NCI-H187 treated with DMSO at 0.1 percent for 48 hours (cell line): ENCODE measurements around the gene STEAP1B.
A peak's percentile ranks its signal among the peaks of the same experiment; 100 is the strongest.
"Not testable (repeated sequence)": the region's sequence is repeated elsewhere in the genome, so short reads cannot be mapped to it uniquely, and the experiment has no call there.

Experiments
- DNase-seq: peaks from one replicate; lab custom pipeline; 2025; lab: John Stamatoyannopoulos, UW

STEAP1B gene

DNA sequence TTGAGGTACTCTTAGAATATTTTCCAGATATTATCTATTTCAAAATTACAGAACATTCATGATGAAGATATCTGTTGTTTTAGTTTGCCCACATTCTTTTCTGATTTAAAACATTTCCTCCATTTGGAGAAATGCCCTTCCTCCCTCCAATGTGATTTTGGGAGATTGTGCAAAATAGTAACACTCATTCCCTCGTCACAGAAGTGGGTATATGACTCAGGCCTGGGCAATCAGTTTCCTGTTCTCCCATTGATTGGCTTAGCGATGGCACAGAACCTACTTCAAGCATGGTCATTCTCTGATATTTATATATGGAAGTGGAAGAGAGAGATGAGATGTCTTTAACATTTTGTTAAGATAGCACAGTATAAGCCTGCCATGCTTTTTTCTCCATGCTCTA is 3.1 kb downstream of the STEAP1B start:
- not testable (repeated sequence) for DNase-seq

DNA sequence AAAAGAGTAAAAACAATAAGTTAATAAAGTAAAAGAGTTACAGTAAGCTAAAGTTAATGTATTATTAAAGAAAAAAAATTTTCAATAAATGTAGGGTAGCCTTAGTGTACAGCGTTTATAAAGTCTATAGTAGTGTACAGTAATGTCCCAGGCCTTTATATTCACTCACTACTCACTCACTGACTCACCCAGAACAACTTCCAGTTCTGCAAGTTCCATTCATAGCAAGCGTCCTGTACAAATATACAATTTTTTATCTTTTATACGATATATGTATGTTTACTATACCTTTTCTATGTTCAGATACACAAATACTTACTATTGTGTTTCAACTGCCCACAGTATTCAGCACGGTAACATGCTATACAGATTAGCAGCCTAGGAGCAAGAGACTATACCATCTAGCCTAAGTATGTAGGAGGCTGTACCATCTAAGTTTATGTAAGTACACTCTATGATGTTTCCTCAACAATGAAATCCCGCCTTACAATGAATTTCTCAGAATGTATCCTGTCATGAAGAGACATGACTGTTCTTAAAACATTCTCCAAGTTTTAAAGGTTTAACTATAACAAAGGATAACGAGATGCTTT is 3.6 kb downstream of the STEAP1B start:
- not testable (repeated sequence) for DNase-seq

DNA sequence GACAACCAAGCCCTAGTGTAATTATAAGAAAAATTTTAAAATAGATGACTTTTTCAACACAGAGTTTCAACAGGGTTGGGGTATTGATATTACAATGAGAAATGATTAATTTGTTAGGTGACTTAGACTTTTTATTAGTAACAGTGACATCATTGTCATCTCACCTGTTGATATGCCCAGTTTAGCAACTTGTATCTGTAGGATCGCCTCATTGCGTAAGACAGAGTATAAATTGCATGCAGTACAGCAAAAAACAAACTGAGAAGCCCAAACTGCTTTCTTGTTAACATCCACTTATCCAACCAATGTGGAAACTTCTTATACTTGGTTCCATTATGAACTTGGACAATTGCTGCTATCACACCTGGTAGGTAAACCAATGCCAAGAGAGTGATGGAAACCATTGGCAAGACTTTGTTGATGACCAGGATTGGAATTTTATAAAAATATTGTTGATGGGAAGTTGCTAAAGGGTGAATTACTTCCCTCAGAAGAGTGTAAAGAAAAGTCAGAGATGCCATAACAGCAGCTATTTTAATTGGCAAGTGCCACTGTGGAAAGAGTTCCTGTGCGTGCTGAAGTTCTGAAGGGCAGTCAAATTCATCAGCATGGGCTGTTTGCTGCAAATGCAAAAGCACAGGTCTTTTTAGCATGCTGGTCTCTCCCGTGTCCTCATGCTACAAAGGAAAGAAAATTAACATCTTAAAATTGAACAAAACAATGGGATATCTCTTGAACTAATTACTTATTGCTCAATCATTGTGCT is 6.6 kb downstream of the STEAP1B start:
- DNase-seq: not testable (repeated sequence)

DNA sequence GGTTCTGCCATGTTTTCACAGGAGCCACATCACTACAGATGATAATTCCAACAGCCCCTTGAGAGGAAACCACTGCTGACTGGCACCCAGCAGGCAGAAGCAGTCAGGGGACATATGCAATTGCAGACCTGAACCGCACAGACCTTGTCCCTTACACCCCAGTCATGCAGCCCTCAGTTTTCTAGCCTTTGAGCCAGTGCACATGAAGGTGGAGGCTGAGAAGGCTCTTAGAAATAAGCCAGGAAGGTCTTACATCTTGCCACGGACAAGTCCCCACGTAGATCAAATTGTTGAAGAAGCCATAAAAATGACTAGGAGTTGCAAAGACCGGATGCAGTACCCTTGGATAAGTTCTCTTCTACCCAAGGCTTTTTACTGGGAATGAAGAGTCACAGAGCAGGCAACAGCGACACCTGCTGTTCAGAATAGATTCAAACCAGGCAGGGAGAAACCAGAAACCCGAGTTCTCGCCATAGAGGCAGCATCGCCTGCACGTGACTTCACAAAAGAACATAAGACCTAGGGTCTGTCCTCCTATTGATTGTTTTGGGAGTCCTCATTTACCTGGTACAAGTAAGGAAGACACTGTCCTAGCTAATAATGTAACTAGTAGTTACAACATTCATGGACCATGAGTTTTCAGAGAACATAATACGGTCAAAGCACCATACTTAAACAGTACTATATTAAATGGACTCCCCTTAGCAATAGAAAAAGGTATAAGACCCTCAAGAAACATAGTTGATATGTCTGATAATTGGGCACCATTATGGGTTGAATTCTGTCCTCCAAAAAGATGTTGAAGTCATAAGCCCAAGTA is 11.1 kb downstream of the STEAP1B start:
- DNase-seq: peak; percentile 44

DNA sequence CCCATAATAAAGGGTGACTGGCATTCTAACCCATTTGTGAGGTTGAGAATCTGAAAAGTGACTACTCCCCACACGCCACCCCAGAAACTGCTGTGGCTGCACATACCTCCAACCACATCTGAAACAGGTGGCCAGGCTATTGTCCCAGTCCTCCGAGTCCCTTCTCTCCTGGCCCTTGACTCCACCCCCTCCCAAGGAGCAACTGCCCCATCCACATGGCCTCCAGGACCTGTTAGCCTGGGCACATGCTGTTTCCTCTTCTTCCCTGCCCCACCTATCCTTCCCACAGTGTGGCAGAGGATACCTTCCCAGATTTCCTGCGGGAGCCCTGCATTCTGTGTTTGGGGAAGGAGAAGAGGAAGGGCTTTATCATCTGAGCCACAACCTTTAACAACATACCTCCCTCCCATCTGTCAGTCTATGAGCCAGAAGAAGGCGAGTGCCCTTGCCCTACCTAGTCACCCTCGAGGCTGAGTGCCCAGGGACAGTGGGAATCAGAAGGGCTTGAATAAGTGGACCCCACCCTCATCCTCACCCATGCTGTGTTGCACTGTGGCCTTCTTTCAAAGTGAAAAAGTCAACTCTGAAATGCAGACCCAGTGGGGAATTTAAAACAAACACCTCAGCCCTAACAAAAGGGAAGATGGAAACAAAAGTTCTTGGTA is 11.9 kb downstream of the STEAP1B start:
- DNase-seq: no peak

DNA sequence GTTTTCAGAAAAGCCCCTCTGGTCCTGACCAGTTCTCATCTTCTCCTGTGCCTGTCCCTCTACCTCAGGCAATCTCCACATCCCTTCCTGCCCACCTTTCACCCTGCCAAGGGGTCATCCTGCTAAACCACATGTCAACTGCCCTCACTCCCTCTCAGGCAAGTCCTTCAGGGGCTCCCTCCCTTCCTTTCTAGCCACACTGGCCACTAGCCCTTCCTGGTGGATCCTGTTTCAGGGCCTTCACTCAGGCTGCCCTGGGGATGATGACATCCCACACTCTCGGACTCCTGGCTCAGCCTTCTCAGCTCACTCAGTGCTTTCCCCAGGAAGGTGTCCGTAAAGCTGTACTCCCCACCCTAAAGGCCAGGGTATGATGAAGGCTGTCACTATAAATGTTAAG is 13.4 kb downstream of the STEAP1B start:
- no peak for DNase-seq

DNA sequence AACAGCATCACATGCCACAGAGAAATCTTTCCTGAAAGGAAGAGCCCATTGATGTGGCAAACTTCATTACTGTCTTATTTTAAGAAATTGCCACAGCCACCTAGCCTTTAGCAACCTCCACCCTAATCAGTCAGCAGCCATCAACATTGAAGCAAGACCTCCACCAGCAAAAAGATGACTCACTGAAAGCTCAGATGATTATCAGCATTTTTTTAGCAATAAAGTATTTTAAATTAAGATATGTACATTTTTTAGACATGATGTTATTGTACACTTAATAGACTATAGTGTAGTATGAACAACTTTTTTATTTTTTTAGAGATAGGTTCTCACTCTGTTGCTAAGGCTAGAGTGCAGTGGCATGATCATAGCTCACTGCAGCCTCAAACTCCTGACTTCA is 14.8 kb downstream of the STEAP1B start:
- no peak for DNase-seq

DNA sequence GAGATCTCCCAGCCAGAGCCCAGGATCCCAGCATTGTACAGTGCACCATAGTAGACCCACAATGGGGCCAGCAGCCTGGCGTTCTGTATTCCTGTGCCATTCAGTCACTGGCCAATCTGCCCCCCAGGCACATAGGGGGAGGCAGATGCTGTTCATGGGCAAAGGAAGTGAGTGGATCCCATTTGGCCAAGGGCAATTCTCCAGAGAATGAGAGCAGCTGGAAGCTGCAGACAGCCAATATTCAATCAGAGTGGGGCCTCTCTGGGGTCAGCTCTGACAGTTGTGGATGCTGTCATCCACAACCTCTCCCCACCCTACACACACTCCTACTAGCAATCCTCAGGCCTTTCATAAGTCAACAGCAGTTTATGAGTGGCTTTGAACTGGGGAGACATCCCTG is 17.5 kb downstream of the STEAP1B start:
- no peak for DNase-seq

DNA sequence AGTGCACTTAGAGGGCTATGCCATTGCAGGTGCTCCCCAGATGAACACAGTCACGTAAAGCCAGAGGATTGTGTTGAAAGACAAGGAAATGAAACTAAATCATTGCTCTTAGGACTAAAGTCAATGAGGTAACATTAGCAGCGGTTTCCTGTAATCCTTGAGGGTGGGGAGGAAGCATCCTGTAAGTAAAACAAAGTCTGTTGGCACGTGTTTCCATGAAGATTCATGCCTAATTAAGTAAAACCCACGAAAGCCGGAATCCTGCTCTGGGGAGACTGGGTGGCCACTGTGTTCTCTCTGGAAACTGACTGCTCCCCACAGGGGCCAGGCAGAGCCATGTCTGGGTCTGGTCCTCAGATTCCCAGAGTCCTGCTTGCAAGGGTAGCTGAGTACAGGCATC is 18.3 kb downstream of the STEAP1B start:
- no peak for DNase-seq

DNA sequence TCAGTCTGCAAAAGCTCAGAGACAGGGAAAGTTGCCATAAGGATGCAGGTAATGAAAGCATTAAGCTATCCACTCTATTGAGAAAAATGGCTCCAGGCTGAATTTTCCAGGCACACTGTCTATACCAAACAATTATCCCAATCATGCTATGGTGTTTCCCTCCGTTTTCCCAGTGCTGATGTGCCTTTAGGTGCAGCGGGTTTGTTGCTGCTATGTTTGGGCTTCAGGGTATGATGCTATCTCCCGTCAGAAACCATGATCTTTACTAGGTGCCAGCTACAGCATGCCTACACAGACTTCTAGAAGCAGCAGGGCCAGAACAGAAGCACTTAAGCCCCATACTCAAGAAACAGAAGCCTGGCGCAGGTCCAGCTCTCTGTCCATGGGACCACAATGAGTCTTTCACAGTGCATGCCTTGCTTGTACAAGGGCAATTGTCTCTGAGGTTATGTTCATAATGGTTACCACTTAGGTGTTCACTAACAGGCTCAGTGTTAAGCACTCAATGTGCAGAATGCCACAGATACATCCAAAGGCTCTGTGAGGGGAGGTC is 19.4 kb downstream of the STEAP1B start:
- DNase-seq: peak; percentile 55

DNA sequence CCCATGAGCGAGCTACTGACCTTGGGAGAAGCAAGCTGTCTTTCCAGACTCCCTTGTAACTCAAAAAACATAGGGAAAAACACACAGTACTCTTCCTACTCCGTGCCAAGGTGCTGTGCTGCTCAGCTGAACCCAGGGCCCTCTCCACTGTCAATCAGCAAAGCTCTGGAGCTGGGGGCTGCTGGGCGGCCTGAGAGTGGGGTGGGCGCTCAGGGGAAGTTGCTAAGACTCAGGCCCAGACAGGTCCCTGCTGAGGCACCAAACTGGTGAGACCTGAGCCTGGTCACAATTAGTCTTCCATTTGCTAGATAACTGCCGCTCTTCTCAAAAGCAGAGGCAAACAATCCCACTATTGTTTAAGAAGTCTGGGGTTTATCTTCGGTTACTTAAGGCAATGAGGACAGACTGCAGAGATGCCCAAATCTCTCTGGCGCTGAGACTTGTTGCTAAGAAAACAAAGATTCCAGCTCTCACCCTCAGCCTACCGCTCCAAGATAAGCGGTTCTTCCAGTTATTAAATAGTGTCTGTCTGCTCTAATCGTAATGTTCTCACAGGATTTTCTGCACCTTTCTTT is 22.0 kb downstream of the STEAP1B start:
- DNase-seq: no peak

DNA sequence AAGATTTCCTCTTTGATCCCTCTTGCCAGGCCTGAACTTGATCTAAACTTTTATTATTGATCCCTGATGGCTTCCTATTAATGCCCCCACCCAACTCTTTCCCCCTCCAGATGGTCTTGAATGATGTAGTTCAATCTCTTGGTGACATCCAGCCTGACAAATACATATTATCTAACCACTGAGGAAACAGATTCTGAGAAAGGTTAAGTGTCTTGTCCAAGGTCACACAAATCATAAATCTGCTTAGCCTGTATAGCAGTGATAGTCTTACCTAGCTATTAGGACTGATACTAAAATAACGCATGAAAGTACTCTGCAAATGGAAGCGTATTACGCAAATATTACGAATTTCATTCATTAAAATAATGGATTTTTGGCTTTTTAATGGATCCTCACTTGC is 22.7 kb downstream of the STEAP1B start:
- no peak for DNase-seq

DNA sequence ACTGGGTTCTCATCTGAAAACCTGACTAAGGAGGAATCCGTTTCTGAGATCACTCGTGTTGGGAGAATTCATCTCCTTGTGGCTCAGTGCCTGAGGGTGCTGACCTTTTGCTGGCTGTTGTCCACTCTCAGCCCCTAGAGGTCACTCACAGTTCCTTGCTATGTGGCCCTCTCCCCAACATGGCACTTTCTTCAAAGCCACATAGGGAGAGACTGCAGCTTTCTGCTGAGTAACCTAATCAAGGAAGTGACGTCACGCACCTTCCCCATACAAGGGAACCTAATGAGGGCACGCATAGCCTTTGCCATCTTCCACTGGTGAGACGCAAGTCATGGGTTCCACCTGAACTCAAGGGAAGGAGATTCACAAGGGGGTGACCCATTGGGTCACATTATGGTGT is 23.2 kb downstream of the STEAP1B start:
- no peak for DNase-seq

DNA sequence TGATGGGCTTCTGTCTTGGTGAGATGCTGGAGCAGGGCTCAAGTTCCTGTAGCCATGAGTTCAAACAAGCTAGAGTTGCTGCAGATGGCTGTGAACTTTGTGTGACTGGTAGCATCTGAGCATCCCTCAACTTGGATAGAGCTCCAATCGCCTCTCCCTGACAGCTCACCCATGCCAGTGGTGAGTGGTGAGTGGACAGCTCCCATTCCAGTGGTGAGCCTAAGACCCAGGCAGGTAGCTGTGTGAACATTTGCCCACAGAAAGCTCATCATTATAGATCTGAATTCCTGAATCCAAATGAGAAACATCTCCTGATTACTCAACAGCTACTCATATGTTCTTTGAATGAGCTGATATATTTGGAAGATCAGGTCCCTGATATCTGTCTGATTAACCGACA is 25.3 kb downstream of the STEAP1B start:
- DNase-seq: no peak

DNA sequence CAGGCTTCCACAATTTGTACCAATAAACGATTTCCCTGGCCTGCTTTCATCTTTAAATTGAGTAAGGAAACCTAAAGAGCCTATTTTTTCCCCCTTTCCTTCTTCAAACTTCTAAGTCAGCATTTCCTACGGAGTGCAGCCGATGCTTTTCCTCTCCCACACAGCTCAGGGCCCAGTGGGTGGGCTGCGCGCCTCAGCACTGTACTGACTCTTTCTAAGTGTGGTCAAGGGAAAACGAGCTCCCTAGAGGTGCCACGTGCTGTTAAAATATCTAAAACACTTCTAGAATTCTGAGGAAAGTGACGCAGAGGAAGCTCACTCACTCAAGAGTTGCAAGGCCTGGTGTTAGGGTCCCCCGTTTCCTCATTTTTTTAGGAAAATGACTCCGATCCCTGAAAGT is 29.0 kb downstream of the STEAP1B start:
- DNase-seq: no peak

DNA sequence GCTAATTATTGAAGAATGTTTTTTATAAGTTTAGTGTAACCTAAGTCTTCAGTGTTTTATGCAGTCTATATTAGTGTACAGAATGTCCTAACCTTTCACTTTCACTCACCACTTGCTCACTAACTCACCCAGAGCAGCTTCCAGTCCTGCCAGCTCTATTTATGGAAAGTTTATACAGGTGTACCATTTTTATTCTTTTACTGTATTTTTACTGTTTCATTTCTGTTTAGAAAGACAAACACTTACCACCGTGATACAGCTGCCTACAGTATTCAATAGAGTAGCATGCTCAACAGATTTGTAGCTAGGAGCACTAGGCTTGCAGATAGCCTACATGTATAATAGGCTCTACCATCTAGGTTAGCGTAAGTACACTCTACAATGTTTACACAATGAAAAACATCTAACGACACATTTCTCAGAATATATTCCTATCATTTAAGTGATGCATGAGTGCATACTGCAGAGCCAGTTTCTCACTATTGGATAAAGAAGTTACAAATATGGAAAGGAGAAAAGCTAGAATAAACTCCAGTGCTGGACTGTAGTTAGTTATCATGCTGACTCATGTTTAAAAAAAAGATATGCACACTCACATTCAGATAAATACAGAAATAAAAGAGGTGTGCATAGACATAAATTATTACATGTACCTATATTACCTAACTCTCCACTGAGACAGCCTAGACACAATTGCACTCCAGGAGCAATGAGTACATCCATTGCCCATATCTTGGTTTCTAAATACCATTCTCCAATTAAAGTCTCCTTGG is 30.4 kb downstream of the STEAP1B start:
- DNase-seq: peak; percentile 73

DNA sequence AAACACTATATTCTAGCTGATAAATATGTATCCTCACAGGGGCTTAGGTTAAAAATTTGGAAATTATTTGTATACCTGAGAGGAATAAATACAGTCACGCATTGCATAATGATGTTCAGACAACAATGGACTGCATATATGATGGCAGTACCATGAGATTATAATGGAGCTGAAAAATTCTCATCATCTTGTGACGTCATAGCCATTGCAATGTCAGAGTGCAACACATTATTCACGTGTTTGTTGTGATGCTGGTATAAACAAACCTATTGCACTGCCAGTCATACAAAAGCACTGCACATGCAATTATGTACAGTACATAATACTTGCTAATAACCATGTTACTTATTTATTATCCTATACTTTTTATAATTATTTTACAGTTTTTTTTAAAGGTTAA is 31.4 kb downstream of the STEAP1B start:
- no peak for DNase-seq

DNA sequence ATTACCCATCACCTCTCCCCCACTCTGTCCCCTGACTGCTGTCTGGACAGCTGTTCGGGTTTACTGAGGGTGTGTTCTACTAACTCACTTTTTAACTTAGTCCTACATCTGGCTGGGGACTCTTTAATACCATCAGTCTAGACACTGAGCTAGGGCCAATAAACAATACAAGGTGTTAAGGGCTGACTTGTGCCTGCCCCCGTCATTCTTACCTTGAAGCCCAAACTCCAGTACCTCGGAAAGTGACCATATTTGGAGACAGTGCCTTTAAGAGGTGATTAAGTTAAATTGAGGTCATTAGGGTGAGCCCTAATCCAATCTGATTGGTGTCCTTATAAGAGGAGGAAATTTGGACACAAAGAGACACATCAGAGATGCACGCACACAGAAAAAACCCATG is 35.7 kb downstream of the STEAP1B start:
- no peak for DNase-seq

DNA sequence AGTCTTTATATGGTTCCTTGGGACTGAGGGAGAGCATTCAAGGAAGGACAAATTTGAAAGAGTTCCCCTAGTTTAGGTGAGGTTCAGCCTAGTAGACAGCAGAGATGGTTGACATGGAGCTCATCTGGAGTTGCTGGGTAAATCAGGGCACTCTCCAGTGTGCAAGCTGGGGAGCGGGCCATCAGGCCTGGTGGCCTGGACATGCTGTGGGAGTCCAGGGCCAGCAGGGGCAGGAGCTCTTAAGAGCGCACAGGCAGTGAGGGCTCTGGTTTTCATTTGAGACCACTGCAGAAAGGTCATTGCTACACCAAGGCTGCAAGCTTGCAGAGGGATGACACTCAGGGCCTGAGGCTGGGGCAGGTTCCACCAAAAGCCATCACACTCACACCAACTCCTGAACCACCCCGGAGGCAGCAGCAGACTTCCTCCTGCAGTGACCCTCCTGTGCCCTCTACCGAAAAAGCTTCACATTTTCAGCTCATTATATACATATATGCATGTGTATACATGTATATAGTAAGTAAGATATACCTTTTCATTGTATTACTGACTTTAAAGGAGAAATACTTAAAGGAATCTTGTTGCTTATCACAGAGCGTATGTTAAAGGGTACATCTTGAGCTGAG is 39.5 kb downstream of the STEAP1B start:
- no peak for DNase-seq

DNA sequence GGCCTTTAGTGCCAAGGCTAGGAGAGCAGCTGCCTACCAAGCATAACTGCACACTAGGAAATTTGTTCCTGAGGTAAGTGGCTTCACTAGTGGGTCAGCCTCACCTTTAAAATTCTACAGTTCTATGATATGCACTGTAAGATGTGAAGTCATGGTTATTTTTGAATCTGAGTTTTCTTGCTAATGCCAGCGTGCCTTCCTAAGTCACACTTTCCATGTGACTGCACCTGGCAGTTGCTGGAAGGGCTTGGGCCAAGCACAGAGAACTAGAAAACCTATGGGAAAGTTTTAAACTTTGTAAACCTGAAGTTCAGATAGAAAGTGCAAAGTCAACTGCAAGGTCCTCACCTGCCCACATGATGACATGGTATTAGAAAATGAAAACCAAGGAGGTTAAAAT is 42.5 kb downstream of the STEAP1B start:
- DNase-seq: no peak

DNA sequence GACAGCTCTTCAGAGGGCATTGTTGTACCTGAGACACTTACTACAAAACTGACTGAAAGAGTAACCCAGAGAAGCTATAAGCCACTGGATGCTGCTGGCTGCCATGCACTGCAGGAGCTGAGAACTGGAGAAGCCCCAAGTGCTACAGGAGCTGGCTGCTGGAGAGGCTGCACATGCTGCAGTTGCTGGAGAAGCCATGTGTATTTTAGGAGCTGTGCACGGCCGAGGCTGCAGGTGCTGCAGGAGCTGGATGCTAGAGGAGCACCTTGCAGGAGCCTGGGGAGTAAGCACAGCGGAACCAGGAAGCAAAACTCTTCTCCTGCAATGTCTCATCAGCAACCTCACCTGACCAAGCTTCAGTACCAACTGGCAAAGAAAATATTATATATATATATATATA is 45.5 kb downstream of the STEAP1B start:
- DNase-seq: no peak
